ENCODE measurements around the gene VPS52. TPM values are rescaled to one million over a fixed set of nuclear protein-coding genes. Genes with fewer than 3 reads are reported as not detected.

VPS52 gene
- total RNA-seq, 2 experiments from 2014 or later, result 50.4 to 73.5 TPM

GRCh38 chr6:33237741-33238140 lies 33.9 kb downstream of the VPS52 start:
- H4K20me1 ChIP-seq (ENCODE audit: insufficient read depth, low read length), result no peaks in the 10 kb centered on the region
- ChIA-PET CTCF (ENCODE audit: unreplicated experiment) (no interaction called here), POLR2A (interaction anchor here (1.1 kb wide), 1 partner anchor 18 kb away, joined by 3 read pairs; no protein-coding TSS in a partner anchor)
- H3K4me1 ChIP-seq (ENCODE audit: insufficient read depth, low read length, poor library complexity, severe bottlenecking), result no peaks in the 10 kb centered on the region
- no peak overlapping the region for H3K27ac ChIP-seq (ENCODE audit: low read depth, low read length, poor library complexity, severe bottlenecking)
- no peaks in the 10 kb centered on the region for H3K9me2 ChIP-seq (ENCODE audit: insufficient read depth, low read length)
- H3K4me3 ChIP-seq (ENCODE audit: low read depth, low read length, poor library complexity, severe bottlenecking), result no peak overlapping the region
- no peak overlapping the region for H2AFZ ChIP-seq (ENCODE audit: low read length)
- H3K79me2 ChIP-seq (ENCODE audit: insufficient read depth, low read depth, low read length), result no peaks in the 10 kb centered on the region
- no peaks in the 10 kb centered on the region for H3K9me3 ChIP-seq (ENCODE audit: low read length)
- intact Hi-C loops (cut with micrococcal nuclease; ENCODE audit: unreplicated experiment), result no loop called here
- TF ChIP-seq EZH2phosphoT487 (IDR thresholded peaks at IDR 0.05; ENCODE audit: borderline replicate concordance, low read depth, low read length), result no peak
- TF ChIP-seq CTCF (conservative IDR thresholded peaks at IDR 0.05; ENCODE audit: low read length), result no peak
- BruUV-seq (replicated peaks), result no TSS peak
- H3K36me3 ChIP-seq (ENCODE audit: insufficient read depth, low read length), result no peaks in the 10 kb centered on the region
- H3K4me2 ChIP-seq (ENCODE audit: low read length), result no peak overlapping the region
- no peak for DNase-seq (ENCODE audit: low spot score)

GRCh38 chr6:33236852-33237251 lies 34.8 kb downstream of the VPS52 start:
- TF ChIP-seq EZH2phosphoT487 (IDR thresholded peaks at IDR 0.05; ENCODE audit: borderline replicate concordance, low read depth, low read length) (no peak), CTCF (conservative IDR thresholded peaks at IDR 0.05; ENCODE audit: low read length) (no peak)
- no peaks in the 10 kb centered on the region for H3K4me1 ChIP-seq (ENCODE audit: insufficient read depth, low read length, poor library complexity, severe bottlenecking)
- no peaks in the 10 kb centered on the region for H3K9me3 ChIP-seq (ENCODE audit: low read length)
- H4K20me1 ChIP-seq (ENCODE audit: insufficient read depth, low read length), result no peaks in the 10 kb centered on the region
- no TSS peak for BruUV-seq (replicated peaks)
- H3K27ac ChIP-seq (ENCODE audit: low read depth, low read length, poor library complexity, severe bottlenecking), result no peak overlapping the region
- H2AFZ ChIP-seq (ENCODE audit: low read length), result no peak overlapping the region
- DNase-seq (ENCODE audit: low spot score), result no peak
- H3K36me3 ChIP-seq (ENCODE audit: insufficient read depth, low read length), result no peaks in the 10 kb centered on the region
- POLR2A ChIA-PET, result no interaction called here
- no peaks in the 10 kb centered on the region for H3K79me2 ChIP-seq (ENCODE audit: insufficient read depth, low read depth, low read length)
- no peaks in the 10 kb centered on the region for H3K9me2 ChIP-seq (ENCODE audit: insufficient read depth, low read length)
- CTCF ChIA-PET (ENCODE audit: unreplicated experiment), result no interaction called here
- intact Hi-C loops (cut with micrococcal nuclease; ENCODE audit: unreplicated experiment), result no loop called here
- H3K4me2 ChIP-seq (ENCODE audit: low read length), result no peak overlapping the region
- no peak overlapping the region for H3K4me3 ChIP-seq (ENCODE audit: low read depth, low read length, poor library complexity, severe bottlenecking)

GRCh38 chr6:33236328-33236727 lies 35.3 kb downstream of the VPS52 start:
- H3K4me3 ChIP-seq (ENCODE audit: low read depth, low read length, poor library complexity, severe bottlenecking), result no peak overlapping the region
- H3K9me3 ChIP-seq (ENCODE audit: low read length), result no peaks in the 10 kb centered on the region
- no peak for DNase-seq (ENCODE audit: low spot score)
- no peaks in the 10 kb centered on the region for H4K20me1 ChIP-seq (ENCODE audit: insufficient read depth, low read length)
- no peak overlapping the region for H2AFZ ChIP-seq (ENCODE audit: low read length)
- H3K79me2 ChIP-seq (ENCODE audit: insufficient read depth, low read depth, low read length), result no peaks in the 10 kb centered on the region
- H3K27ac ChIP-seq (ENCODE audit: low read depth, low read length, poor library complexity, severe bottlenecking), result no peak overlapping the region
- no peaks in the 10 kb centered on the region for H3K4me1 ChIP-seq (ENCODE audit: insufficient read depth, low read length, poor library complexity, severe bottlenecking)
- intact Hi-C loops (cut with micrococcal nuclease; ENCODE audit: unreplicated experiment), result no loop called here
- no TSS peak for BruUV-seq (replicated peaks)
- CTCF ChIA-PET (ENCODE audit: unreplicated experiment), result no interaction called here
- TF ChIP-seq CTCF (conservative IDR thresholded peaks at IDR 0.05; ENCODE audit: low read length), result no peak
- no peak for TF ChIP-seq EZH2phosphoT487 (IDR thresholded peaks at IDR 0.05; ENCODE audit: borderline replicate concordance, low read depth, low read length)
- no peak overlapping the region for H3K4me2 ChIP-seq (ENCODE audit: low read length)
- H3K9me2 ChIP-seq (ENCODE audit: insufficient read depth, low read length), result no peaks in the 10 kb centered on the region
- H3K36me3 ChIP-seq (ENCODE audit: insufficient read depth, low read length), result no peaks in the 10 kb centered on the region
- POLR2A ChIA-PET, result interaction anchor here (0.6 kb wide), 2 partner anchors 75 to 1497 kb away, joined by 3 to 4 read pairs; no protein-coding TSS in a partner anchor
